ENCODE results near the gene AZIN2.

The AZIN2 gene

DNA sequence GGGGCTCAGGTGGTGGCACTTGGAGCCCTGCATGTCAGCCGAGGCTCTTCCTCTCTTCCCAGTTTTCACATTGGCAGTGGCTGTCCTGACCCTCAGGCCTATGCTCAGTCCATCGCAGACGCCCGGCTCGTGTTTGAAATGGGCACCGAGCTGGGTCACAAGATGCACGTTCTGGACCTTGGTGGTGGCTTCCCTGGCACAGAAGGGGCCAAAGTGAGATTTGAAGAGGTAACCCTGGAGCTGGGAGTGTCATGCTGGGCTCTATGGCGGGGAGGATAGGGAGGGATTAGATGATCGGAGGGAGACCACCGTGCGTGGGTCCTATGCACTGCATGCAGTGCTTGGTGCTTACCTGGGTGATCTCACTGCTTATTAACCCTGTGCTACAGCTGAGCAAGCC is 13.5 kb downstream of the AZIN2 start:
- peak overlapping the region in 1 of 3 experiments; percentile 62 for H3K27ac Mint-ChIP-seq
- H3K4me1 Mint-ChIP-seq: peaks cover 36% of the 10 kb centered on the region
- H3K9me3 Mint-ChIP-seq: no peaks in the 10 kb centered on the region
- H3K36me3 Mint-ChIP-seq (ENCODE audit: low read depth): peaks cover 8% of the 10 kb centered on the region
- H3K4me3 Mint-ChIP-seq: no peak overlapping the region
- TF ChIP-seq, protein P1, sequence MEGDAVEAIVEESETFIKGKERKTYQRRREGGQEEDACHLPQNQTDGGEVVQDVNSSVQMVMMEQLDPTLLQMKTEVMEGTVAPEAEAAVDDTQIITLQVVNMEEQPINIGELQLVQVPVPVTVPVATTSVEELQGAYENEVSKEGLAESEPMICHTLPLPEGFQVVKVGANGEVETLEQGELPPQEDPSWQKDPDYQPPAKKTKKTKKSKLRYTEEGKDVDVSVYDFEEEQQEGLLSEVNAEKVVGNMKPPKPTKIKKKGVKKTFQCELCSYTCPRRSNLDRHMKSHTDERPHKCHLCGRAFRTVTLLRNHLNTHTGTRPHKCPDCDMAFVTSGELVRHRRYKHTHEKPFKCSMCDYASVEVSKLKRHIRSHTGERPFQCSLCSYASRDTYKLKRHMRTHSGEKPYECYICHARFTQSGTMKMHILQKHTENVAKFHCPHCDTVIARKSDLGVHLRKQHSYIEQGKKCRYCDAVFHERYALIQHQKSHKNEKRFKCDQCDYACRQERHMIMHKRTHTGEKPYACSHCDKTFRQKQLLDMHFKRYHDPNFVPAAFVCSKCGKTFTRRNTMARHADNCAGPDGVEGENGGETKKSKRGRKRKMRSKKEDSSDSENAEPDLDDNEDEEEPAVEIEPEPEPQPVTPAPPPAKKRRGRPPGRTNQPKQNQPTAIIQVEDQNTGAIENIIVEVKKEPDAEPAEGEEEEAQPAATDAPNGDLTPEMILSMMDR (IDR thresholded peaks at IDR 0.05; ENCODE audit: unreplicated experiment in 3 of 3): no peak
- no peaks in the 10 kb centered on the region for H3K27me3 Mint-ChIP-seq (ENCODE audit: low read depth)

DNA sequence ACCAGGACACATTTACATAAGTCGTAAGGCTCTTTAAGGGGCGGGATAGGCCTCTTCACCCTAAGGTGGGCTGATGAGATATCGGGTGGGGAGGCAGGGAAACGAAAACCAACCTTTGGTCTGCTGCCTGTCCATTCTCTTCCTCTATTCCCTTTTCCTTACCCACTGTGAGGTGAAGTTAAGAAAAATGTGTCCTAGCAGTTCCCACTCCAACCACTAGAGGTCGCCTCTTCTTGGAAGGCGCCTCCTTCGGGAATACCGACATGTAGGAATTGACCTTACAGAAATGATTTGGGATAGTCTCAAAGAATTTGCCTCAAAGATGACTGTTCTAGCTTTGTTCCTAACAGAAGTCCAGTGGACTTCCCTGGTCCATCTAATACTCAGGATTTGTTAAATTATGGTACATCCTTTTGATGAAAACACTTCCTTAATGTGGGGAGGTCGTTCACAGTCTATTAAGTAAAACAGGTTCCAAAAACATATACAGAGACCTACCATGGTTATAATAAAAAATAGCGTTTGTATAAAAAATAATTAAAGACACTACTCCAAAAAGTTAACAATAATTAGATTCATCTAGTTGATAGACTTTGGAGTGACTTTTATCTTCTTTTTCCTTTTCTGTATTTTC is 14.1 kb downstream of the AZIN2 start:
- Mint-ChIP-seq H3K4me3 (no peak overlapping the region), H3K36me3 (ENCODE audit: low read depth) (peaks cover 8% of the 10 kb centered on the region), H3K4me1 (peaks cover 40% of the 10 kb centered on the region), H3K9me3 (no peaks in the 10 kb centered on the region), H3K27me3 (ENCODE audit: low read depth) (no peaks in the 10 kb centered on the region), H3K27ac (peak overlapping the region in 2 of 3 experiments; percentile 39 to 62)
- TF ChIP-seq, protein P1 (IDR thresholded peaks at IDR 0.05; ENCODE audit: unreplicated experiment in 3 of 3): peak; percentile 95 to 98 (median 98)

- H3K27me3 Mint-ChIP-seq (ENCODE audit: low read depth): no peaks in the 10 kb centered on the region
- peaks cover 40% of the 10 kb centered on the region for H3K4me1 Mint-ChIP-seq
- H3K27ac Mint-ChIP-seq: peak overlapping the region; percentile 51 to 89 (median 76)
- TF ChIP-seq, protein P1 (IDR thresholded peaks at IDR 0.05; ENCODE audit: unreplicated experiment in 3 of 3): no peak
- H3K4me3 Mint-ChIP-seq: peak overlapping the region in 1 of 3 experiments; percentile 13
- peaks cover 8% of the 10 kb centered on the region for H3K36me3 Mint-ChIP-seq (ENCODE audit: low read depth)
- H3K9me3 Mint-ChIP-seq: no peaks in the 10 kb centered on the region
Measured at GRCh38 chr1:33096363-33097005, 15.5 kb downstream of the AZIN2 start.

DNA sequence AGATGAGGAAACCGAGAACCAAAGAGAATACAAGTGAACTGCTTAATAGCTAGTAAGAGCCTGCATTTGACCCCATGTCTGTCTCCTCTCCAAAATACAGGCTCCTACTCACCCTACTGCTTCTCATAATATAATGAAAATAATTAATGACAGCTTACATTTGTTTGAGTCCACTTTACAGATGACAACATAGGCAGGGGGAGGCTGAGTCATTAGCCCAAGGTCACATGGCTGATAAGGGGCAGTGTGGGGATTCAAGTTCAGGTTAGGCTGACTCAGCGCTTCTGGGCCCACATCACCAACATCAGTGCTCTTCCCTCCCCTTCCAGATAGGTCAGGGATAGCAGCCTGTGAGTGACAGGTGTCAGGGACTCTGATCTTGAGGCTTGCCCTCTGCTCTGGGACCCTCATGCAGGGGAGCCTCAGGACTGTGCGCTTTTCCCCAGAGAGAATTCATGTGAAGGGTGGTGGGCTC is 16.2 kb downstream of the AZIN2 start:
- Mint-ChIP-seq H3K27me3 (ENCODE audit: low read depth) (no peaks in the 10 kb centered on the region), H3K36me3 (ENCODE audit: low read depth) (peaks cover 8% of the 10 kb centered on the region), H3K9me3 (no peaks in the 10 kb centered on the region), H3K27ac (peak overlapping the region in 1 of 3 experiments; percentile 51), H3K4me3 (no peak overlapping the region), H3K4me1 (peaks cover 40% of the 10 kb centered on the region)
- TF ChIP-seq, protein P1 (IDR thresholded peaks at IDR 0.05; ENCODE audit: unreplicated experiment in 3 of 3): no peak

DNA sequence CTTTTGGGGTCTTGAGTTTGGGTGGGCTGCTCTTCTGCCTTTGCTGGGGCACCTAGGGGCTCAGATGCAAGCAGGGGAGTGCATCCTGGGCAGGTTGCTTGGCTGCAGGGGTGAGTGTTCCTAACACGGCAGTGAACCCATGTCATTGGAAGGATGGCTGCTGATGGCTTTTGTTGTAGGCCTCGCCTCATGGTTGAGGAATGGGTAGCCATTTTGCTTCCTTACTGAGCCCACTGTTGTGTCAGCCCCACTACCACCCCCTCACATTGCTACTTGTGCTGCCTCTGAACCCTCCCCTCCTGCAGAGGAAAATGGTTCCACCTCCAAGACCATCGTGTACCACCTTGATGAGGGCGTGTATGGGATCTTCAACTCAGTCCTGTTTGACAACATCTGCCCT is 16.8 kb downstream of the AZIN2 start:
- H3K27ac Mint-ChIP-seq: no peak overlapping the region
- H3K9me3 Mint-ChIP-seq: no peaks in the 10 kb centered on the region
- no peaks in the 10 kb centered on the region for H3K27me3 Mint-ChIP-seq (ENCODE audit: low read depth)
- H3K36me3 Mint-ChIP-seq (ENCODE audit: low read depth): peaks cover 8% of the 10 kb centered on the region
- H3K4me3 Mint-ChIP-seq: no peak overlapping the region
- TF ChIP-seq, protein P1 (IDR thresholded peaks at IDR 0.05; ENCODE audit: unreplicated experiment in 3 of 3): no peak
- peaks cover 40% of the 10 kb centered on the region for H3K4me1 Mint-ChIP-seq

All from nephron (organoid).